ENCODE measurements around the gene FNDC4.
A peak's percentile ranks its signal among the peaks of the same experiment; 100 is the strongest.
"Not testable (repeated sequence)": the region's sequence is repeated elsewhere in the genome, so short reads cannot be mapped to it uniquely, and the experiment has no call there.

FNDC4 gene, protein sequence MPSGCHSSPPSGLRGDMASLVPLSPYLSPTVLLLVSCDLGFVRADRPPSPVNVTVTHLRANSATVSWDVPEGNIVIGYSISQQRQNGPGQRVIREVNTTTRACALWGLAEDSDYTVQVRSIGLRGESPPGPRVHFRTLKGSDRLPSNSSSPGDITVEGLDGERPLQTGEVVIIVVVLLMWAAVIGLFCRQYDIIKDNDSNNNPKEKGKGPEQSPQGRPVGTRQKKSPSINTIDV

DNA sequence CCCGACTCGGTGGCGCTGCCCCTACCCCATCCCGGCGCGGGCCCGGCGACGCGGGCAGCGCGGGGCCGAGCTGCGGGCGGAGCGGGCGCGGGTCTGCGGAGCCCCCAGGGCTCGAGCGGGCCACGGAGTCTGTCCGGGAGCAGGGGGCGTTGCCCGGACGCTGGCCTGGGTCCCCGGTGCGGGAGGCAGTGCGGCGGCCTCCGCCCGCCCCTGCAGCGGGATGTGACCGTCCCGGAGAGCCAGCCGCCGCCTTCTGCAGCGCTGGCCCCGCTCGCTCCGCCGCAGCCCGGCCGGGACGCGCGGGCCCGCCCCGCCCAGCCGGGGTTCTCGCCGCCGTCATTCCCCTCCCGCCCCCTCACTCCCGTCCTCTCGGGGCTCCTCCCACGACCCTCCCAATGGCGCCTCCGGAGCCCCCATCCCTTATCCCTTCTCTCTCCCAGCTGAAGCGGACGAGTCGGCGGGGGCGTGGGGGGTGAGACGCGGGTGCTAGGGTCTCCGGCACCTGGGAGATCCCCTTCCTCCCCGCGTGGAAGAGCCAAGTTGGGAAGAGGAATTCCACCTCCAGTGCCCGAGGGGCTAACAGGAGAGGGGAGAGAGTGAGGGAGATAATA is at the start of gene FNDC4:
FNDC4 (minus strand) TSS at position 257 of the 611 bp plus-strand sequence. CDS start 521 bp downstream, outside the sequence.
- peak in 1 of 2 donors; percentile 7 for DNase-seq

DNA sequence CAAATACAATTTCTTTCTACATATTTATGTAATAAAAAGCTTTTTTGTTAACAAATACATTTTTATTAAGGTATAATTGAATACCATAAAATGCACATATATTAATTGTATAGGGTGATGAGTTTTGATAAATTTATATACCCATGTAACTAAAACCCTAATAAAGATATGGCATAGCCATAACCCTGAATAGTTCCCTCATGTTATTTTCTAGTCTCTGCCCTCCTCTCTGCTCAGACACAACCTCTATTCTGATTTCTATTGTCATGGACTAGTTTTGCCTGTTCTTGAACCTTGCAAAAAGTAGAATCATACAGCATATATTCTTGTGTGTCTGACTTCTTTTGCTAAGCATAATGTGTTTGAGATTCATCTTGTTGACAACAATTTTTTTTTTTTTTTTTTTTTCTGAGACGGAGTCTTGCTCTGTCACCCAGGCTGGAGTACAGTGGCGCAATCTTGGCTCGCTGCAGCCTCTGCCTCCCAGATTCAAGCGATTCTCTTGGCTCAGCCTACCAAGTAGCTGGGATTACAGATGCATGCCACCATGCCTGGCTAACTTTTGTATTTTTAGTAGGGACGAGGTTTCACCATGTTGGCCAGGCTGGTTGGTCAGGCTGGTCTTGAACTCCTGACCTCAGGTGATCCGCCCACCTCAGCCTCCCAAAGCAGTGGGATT is 49.3 kb upstream of the FNDC4 start:
- DNase-seq: no peak

DNA sequence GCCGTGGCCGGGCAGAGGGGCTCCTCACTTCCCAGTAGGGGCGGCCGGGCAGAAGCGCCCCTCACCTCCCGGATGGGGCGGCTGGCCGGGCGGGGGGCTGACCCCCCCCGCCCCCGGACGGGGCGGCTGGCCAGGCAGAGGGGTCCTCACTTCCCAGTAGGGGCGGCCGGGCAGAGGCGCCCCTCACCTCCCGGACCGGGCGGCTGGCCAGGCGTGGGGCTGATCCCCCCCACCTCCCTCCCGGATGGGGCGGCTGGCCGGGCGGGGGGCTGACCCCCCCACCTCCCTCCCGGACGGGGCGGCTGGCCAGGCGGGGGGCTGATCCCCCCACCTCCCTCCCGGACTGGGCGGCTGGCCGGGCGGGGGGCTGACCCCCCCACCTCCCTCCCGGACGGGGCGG is 44.6 kb upstream of the FNDC4 start:
- not testable (repeated sequence) for DNase-seq

DNA sequence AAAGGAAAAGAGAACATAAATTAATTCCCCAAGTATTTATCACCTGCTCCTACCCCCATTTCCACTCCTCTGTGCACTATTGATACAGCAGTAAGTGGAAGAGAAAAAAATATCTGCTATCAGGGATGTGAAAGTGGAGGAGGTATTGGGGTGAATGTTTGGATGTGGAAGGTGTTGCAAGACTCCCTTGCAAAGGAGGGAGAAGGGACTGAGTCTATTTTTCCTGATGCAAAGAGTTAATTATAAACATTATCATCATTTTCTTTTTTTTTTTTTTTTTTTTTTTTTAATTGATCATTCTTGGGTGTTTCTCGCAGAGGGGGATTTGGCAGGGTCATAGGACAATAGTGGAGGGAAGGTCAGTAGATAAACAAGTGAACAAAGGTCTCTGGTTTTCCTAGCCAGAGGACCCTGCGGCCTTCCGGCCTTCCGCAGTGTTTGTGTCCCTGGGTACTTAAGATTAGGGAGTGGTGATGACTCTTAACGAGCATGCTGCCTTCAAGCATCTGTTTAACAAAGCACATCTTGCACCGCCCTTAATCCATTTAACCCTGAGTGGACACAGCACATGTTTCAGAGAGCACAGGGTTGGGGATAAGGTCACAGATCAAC is 43.9 kb upstream of the FNDC4 start:
- not testable (repeated sequence) for DNase-seq

DNA sequence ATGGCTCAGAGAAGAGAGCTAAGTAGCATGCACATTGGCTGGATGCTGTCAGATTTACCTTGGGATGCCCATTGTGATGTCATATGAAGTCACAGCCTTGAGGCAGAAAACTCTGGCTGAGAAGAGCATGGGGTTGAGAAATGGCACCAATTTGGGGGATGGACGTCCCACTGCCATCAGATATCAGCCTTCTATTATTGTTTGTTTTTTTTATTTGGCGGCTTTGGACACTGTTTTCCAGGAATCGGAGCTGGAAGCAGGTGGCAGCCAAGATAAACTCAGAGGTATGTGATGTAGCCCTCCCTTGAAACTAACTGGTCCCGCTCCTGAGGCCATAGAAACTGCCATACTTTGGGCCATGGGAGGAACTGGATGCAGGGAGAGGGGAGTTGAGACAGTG is 42.3 kb upstream of the FNDC4 start:
- DNase-seq: no peak

DNA sequence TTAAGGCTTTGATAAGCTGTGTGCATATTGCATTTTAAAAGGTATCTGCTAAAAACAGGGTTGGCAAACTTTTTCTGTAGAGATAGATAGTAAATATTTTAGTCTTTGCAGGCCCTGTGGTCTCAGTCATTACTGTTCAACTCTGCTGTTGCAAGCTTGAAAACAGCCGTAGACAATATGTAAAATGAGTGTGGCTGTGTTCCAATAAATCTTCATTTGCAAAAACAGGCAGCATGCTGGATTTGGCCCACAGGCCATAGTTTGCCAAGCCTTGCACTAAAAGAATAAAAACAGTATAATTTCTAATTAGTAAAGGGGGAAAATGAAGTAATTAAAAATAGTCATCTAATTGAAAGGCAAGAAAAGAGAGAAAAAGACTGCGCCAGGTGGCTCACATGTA is 37.0 kb upstream of the FNDC4 start:
- DNase-seq: no peak

DNA sequence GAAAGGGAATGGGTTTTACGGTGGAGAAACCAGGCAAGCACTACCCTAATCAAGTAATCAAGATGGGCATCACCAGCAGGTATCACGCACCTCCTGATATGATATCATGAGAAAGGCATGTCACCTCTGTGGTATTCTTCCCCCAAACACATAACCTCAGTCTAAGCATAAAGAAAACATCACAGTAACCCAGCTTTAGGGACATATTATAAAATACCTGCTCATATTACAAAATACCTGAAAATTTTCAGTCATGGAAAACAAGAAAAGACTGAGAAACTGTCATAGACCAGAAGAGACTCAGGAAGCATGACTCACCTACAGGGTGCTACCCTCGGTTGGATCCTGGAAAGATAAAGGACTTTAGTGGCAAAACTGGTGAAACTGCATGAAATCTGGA is 32.2 kb upstream of the FNDC4 start:
- no peak for DNase-seq

DNA sequence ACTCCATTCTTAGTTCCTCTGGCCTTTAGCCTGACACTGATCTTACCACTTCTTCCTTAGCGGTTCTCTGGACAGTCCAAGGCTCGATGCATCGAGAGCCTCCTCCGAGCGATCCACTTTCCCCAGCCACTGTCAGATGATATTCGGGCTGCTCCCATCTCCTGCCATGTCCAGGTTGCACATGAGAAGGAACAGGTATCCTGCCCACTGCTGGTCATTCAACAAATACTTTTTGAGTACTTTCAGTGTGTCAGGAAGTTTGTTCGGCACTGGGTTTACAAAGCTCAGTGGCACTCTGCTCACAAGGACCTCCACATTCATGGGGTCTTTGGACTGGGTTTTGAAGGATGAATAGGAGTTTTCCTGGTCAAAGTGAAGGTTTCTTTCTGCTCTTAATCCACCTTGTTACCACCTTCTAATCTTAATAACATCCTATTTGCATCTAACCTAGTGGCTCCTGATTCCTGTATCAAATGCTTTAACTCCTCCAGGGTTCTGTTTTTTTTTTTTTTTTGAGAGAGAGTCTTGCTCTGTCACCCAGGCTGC is 27.5 kb upstream of the FNDC4 start:
- no peak for DNase-seq

DNA sequence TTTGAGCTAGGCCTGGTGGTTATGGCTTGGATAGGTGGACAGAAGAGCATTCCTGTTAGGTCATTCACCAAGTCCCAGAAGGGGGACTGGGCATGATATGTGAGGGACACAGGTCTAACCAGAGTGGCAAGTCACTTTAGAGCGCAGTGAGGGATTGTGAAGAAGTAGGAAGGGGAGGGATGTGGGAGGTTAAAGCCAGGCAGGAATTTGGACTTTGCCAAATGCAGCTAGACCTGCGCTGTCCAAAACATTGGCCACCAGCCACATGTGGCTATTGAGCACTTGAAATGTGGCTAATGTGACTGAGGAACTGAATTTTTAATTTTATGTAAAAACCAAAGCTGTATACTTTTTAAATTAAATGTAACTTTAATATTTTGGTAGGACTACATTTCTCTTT is 25.3 kb upstream of the FNDC4 start:
- no peak for DNase-seq

DNA sequence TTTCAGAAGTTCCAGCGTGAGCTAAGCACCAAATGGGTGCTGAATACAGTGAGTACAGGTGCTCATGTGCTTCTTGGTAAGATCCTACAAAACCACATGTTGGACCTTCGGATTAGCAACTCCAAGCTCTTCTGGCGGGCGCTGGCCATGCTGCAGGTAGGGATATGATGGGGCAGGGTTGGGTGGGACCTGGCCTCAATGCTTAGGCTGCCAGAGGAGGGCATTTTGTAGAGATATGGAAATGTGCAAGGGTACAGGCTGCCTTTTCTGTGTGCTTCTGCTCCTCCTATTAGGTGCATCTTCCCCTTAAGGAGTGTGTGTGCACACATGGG is 23.7 kb upstream of the FNDC4 start:
- no peak for DNase-seq

DNA sequence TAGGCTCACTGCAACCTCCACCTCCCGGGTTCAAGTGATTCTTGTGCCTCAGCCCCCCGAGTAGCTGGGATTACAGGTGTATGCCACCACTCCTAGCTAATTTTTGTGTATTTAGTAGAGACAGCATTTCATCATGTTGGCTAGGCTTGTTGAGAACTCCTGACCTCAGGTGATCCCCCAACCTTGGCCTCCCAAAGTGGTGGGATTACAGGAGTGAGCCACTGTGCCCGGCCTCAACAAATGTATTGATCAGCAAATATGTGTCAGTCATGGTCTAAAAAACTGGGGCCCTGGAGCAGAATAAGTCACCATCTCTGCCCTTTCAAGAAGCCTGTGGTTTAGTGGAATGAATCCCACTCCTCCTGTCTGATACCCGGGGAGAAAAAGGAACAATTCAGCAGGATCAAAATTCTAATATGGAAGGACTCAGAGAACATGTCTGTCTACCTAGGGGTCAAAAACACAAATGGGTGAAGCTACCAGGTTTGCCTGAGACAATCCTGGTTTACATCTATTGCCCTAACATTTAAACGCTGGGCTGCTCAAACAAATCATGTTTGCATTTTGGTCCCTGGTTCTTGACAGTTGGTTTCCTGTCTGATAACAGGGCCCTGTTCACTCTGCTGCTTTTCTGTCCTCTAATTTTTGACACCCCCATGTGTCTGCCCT is 23.2 kb upstream of the FNDC4 start:
- DNase-seq: no peak

DNA sequence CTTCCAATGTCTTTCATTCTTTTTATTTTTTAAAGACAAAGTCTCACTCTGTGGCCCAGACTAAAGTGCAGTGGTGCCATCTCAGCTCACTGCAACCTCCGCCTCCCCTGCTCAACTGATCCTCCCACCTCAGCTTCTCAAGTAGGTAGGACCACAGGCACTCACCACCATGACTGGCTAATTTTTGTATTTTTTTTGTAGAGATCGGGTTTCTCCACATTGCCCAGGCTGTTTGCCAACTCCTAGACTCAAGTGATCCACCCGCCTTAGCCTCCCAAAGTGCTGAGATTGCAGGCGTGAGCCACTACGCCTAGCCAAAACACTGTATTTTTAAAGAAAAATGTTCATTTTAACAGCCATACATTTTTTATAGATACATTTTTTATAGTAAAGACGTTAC is 14.3 kb upstream of the FNDC4 start:
- no peak for DNase-seq

DNA sequence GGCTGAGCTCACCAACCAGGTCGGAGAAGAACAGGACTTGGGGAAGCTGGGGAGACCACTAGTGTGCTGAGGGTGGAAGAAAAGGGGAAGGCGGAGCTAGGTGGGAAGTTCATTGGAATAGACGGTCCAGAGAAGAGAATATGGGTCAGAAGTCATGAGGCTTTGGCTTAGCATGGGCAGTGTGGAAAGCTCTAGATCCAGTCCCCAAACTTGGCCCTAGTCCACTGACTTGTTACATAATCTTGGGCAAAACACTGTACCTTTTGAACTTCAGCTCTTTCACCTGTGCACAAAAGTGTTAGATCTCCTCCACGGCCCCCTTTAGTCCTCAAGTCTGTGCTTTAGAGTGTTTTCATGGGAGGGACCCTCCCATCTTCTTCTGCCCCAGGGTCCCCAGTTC is 12.3 kb upstream of the FNDC4 start:
- no peak for DNase-seq

DNA sequence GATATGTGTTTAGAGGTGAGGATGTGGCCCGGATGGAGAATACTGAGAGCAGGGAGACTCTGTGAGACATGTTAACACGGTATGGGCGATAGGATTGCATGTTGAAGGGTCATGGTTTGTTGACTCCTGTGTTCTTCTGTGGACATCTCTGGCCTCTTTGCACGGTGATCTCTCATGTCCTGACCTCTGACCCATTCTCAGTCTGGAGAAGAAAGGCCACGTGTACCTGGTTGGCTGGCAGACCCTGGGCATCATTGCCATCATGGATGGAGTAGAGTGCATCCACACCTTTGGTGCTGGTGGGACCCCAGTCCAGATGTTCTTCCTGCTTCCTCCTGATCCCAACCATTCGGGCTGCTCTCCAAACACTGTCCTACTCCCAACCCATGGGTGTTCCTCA is 11.6 kb upstream of the FNDC4 start:
- no peak for DNase-seq

DNA sequence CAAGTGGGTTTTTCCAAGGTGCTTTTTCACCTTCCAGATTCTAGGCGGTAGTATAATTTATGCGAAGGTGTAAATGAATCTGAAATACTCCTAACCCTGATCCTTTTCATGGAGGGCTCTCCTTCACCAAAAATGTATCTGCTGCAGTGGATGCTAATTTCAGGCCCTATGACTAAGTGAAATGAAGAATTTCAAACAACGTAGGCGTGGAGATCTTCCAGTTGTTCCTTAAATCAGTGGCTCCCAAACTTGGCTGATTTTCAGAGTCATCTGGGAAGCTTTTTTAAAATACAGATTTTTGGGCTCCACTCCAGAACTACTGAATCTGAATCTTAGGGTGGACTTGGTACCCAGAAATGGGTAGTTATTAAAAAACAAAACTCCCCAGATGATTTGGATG is 7.1 kb upstream of the FNDC4 start:
- DNase-seq: no peak

DNA sequence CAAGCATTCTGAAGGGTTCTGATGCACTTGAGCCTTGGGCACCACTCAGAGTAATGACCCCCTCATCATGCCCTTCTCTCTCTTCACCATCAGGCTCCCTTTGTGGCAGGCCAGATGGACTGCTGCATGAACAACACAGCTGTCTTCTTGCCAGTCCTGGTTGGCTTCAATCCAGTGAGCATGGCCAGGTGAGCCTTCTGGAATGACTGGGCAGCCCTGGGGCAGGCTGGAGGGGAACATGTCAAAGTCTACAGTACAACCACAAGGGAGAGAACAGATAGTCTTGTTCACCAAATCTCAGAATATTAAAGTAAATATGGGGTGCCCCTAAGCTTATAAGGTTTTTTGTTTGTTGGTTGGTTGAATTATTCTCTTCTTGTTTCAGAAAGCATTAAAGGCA is 6.0 kb upstream of the FNDC4 start:
- DNase-seq: no peak

DNA sequence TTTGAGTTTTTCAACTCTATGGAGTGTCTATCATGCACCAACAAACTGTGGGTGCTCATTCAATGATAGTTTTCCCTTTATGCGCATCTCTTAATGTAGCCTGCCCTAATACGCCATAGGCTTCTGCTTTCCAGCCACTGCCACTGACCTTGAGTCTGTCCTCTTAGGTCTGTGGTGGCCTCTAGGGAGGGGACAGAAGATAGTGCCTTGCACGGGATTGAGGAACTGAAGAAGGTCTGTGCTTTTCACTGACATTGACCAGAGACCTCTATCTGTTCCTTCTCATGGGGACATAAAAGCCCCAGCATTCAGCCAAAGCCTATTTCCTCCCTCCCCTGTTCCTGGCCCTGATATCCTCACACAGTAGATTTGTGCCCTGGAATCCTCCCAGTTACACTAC is 4.0 kb upstream of the FNDC4 start:
- DNase-seq: no peak

DNA sequence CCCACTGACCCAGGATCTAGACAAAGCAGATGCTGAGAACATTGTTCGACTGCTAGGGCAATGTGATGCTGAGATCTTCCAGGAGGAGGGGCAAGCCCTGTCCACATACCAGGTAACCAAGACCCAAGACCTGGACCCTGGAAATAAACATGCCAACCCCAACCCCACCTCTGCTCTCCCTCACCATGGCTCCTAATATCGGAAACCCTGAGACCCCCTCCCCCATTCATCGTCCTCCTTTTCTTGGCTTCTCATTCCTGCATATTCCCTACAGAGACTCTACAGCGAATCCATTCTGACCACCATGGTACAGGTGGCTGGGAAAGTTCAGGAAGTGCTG is 2.3 kb upstream of the FNDC4 start:
- DNase-seq: no peak

DNA sequence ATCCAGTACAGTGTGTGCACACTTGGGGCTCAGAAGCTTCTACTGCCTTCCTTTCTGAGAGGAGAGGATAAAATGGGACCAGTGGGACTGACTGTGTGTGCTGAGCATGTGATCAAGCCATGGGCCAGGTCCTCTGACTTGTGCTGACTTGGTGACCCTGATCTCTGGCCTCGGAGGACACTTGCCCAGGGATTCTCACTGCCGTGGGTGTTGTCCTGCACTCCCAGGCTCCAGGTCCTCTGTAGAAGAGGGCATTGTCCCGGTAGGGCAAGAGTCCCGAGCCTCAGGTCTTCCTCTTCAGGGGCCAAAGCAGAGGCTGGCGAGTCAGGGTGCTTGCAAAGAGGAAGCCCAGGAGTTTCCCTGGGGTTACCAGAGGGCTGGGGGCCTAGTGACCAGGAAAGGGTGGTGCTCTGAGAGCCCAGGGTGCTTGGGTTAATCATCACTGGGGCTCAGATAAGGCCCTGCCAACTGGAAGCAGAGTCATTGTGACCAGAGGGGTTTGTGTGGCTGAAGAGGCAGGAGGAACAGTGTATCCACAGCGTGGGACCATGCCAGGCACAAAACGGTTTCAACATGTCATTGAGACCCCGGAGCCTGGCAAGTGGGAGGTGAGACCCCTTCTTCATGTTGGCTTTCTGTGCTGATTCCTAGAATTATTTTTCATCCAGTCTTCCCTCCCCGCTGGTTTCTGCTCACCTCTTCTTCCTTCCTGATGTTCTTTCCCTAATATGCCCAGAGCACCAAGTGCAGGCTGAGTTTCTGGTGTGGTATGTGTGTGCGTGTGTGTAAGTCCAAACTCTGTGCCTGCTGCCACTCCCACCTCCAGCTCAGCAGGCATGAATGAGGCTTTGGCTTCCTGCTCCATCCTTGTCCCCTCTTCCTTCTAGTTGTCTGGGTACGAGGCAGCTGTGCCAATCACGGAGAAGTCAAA is 1.6 kb upstream of the FNDC4 start, which contains the start of gene GCKR:
GCKR (plus strand) TSS at position 483 of the 931 bp plus-strand sequence; CDS start at position 549, 66 bp downstream.
- no peak for DNase-seq

DNA sequence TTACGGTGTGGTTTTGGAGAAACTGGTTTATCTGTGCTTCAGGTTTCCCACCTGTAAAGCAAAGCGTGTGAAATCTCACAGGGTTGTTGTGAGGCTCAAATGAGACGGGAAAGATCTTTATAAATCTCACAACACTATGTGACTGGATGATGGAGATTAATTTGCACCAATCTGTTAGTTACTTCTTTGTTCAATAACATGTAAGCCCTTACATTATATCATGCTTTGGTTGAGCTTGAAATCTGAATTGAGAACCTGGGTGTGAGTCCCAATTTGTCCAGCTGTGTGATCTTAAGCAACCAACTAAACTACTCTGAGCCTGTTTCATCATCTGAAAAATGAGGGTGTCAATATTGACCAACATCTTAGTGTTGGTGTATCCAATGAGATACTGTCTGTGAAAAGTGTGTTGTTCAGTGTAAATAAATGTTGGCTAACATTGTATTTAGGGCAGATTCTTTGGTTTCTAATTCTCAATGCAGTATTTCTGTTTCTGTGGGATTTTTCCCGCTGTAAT is 898 bp upstream of the FNDC4 start:
- no peak for DNase-seq

DNA sequence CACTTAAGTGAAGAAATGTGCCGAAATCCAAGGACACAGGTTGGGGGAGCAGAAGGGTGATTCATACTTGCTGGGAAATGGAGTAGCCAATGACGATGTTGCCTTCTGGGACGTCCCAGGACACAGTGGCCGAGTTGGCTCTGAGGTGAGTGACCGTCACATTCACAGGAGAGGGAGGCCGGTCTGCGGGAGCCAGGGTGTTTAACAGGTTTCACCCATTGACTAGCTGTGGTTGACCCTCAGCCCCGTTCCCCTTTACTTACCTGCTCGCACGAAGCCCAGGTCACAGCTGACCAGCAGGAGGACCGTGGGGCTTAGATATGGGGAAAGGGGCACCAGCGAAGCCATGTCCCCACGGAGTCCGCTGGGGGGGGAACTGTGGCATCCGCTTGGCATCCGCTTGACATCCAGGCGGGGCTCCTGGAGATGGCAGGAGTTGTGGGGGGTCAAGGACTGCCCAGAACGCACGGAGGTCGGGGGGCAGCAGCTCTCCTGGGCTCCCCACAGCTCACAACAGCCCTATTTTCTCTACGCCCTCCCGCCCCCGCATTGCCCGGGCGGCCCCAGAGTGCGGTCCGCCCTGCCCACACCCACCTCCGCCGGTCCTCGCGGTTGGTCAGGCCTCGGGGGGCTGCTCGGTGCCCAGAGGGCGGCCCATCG is 586 bp downstream of the FNDC4 start:
- no peak for DNase-seq

DNA sequence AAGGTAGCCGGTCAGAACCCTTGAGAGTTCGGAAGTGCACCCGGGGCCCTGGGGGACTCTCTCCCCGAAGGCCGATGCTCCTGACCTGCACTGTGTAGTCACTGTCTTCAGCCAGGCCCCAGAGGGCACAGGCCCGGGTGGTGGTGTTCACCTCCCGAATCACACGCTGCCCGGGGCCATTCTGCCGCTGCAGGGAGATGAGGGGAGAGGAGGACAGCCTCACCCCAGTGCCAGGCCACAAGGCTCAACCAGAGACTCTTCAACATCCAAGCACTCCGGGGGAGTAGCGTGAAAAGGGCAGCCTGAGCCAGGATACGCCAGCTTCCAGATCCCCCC is 1.1 kb downstream of the FNDC4 start:
- no peak for DNase-seq

All from activated CD4-positive, alpha-beta T cell treated with anti-CD3 and anti-CD28 coated beads for 4 hours (primary cell).